Suppressor macrophage treated with lipopolysaccharide for 1 hour (primary cell): ENCODE measurements around the gene BORCS6.
A peak's percentile ranks its signal among the peaks of the same experiment; 100 is the strongest.

Experiments used
- DNase-seq, 3 donors: peaks; one replicate each; pipeline ENCODE4 v3.0.0-alpha.2; 2020 to 2022

Gene BORCS6

GRCh38 chr17:8153957-8154607 is 35.9 kb downstream of the BORCS6 start:
- DNase-seq, result peak; percentile 97 to 98 (median 98)

- peak; percentile 94 to 97 (median 96) for DNase-seq
These were observed 36.4 kb downstream of the BORCS6 start for GRCh38 chr17:8153525-8153956.

GRCh38 chr17:8153031-8153451 is 36.9 kb downstream of the BORCS6 start:
- no peak for DNase-seq

DNA sequence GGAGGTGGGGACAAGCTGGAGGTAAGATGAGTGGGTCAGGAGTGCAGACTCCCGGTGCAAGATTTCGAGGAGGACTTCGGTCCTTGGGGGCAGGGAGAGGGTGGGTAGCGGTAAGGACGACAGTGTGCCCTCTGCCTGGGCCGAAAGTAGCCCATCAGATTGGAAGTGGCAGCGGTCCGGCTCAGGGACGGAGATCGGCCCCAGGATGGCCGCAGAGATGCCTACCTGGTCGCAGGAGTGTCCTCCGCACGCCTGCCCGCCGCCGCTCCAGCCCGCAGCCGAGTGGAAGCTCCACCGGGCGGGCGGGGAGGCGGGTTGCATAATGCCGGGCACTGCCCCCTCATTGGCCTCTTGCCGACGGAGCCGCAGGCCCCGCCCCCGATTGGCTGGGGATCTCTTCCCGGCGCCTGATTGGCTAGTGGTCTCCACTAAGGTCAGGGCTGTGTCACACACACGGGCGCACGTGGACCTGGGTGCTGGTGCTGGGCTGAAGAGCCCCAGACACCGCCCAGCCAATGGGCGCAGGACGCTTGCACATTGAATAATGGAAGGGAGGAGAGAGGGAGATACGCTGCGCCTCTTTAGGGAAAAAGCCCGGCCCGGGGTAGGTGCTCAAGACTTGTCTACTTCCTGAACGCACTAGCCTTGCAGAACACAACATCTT is 37.7 kb downstream of the BORCS6 start, which contains the start of gene PER1:
Gene PER1, minus strand, starts transcription at position 293 of the 664 bp plus-strand sequence. CDS start 1,698 bp downstream, outside the sequence.
- peak; percentile 95 to 98 (median 96) for DNase-seq

DNA sequence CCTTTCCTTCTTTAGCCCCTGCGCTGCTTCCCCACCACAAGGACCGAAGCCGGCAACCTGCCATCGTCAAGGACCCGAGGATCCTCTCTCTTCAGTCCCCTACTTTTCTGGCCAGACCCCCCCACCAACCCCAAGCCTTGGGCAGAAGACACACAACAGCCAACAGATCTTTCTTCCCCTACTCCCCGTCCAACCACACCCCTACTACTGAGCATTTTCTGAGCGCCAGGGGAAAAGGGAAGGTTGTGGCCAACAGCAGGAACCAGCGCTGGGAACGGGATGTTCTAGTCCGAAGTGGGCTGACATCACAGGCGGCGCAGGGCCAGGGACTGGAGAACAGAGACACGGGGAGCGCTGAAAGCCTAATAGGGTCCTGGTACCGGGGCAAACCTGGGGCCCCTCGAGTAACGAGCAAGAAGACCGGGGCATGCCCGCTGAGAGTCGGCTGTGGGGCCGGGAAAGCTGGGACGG is 38.3 kb downstream of the BORCS6 start:
- peak; percentile 80 to 88 (median 83) for DNase-seq

DNA sequence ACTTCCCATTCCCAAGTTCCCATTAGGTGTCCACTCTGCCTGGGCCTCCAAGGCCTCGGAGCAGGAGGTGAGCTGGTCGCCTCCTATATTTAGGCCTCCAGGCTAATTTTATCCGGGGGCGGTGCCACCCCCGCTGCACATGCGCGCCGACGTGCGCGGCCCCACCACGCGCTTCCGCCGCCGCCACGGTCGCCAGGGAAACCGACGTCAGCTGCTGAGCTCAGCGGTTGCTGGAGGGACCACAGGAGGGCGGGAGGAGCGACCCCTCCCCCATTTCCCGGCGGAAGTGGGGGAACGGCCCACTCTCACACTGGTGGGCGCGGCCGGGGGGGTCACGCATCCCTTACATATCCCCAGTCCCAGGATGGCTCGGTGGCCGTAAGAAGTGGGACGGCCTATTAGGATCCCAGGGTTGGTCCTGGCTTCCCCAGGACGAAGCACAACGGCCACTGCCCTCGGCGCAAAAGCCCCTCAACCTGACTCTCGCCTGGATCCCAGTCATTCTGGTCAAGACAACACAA is 38.8 kb downstream of the BORCS6 start:
- DNase-seq, result peak; percentile 79 to 90 (median 86)

GRCh38 chr17:8150194-8151119 is 39.5 kb downstream of the BORCS6 start:
- DNase-seq, result no peak

GRCh38 chr17:8149419-8150193 is 40.4 kb downstream of the BORCS6 start:
- DNase-seq, result no peak

- DNase-seq, result no peak
These were observed 41.4 kb downstream of the BORCS6 start for GRCh38 chr17:8148560-8148959.

- no peak for DNase-seq
These were observed 42.1 kb downstream of the BORCS6 start for GRCh38 chr17:8147805-8148404.

- DNase-seq, result no peak
These were observed 42.7 kb downstream of the BORCS6 start for GRCh38 chr17:8147141-8147804.

- no peak for DNase-seq
These were observed 43.4 kb downstream of the BORCS6 start for GRCh38 chr17:8146381-8147140.

GRCh38 chr17:8145811-8146210 is 44.2 kb downstream of the BORCS6 start:
- DNase-seq, result no peak

DNA sequence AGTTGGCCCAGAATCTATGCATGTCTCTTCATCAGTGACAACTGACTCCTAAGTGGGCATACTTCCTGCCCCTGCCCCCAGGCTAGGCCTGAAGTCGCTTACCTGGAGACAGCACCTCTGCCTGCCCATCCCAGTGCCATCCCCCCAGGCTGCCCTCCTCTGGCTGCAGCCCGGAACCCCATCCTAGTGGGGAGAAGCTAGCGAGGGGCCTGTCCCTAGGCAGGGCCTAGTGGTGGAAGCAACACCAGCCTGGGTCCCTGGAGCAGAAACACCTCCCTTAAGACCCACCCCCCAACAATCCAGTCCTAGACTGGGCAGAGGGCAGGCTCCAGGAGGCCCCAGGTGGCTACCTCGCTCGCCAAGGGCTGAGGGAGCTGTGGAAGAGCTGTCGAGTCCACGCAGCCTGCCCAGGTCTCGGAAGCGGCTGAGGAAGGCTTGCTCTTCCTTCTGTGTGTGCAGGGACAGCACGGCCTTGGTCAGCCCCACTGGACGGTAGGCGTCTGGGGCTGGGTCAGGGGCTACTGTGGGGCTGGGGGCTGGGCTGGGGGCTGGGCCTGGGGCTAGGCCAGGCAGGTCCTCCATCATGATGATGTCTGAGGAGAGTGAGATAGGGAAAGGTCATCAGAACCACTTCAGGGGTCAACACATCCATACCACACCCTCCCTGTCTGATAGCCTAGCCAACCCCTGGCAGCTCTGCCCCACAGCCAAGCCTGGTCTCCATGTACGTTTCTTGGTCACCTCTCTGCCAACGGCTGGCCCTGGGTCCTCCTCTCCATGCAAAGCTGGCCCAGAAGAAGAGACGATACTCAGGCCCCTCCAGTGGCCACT is 45.4 kb downstream of the BORCS6 start:
- no peak for DNase-seq

GRCh38 chr17:8143581-8144400 is 46.2 kb downstream of the BORCS6 start:
- no peak for DNase-seq

- DNase-seq, result no peak
These were observed 46.9 kb downstream of the BORCS6 start for GRCh38 chr17:8142887-8143580.

DNA sequence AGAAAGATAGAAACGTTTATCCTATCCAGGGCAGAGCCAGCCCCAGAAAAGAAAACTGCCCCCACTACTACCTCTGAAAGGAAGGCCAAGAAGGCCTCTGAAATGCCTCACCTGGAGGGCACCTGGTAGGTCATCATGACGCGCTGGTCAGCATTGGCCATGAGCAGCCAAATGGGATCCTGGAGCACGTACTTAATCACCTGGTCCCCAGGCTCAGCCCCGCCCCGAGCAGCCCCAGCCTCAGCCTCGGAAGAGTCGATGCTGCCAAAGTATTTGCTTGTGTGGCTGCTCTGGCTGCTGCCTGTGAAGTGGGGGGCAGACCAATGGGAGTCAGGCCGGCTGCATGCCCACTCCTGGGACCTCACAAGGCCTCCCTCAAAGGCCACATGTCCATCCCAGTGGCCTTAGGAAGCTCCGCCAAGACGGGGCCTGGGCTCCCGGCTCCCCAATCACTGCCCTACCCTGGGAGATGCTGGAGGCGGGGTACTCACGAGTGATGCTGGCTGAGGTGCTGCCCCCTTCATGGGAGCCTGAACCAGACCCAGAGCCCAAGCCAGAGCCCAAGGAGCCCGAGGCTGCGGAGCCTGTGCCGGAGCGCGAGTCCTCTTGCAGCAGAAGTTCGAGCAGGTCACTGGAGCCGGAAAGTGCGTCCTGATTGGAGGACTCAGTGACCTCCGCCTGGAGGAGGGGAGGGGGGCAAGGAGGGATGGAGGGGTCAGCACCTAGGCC is 47.7 kb downstream of the BORCS6 start:
- no peak for DNase-seq
